Transverse colon (tissue), 4 donors: ENCODE data around the gene IGF1. TPM values are rescaled to one million over a fixed set of nuclear protein-coding genes. Genes with fewer than 3 reads are reported as not detected.
A peak's percentile ranks its signal among the peaks of the same experiment; 100 is the strongest.

Experiments used
- DNase-seq: peaks from one replicate; pipeline ENCODE4 v3.0.0-alpha.2; 2019
- H3K27ac ChIP-seq, 4 donors: fragments of 200-600 bp; sonication (generic); 2 replicates each; pipeline ENCODE4 v1.5.1; 2016 to 2018; ENCODE audit warnings: inconsistent platforms in 4 of 4
- H3K27me3 ChIP-seq: fragments of 200-600 bp; sonication (generic); 2 replicates; pipeline ENCODE4 v1.5.1; 2017; ENCODE audit warnings: inconsistent platforms
- H3K36me3 ChIP-seq, 4 donors: fragments of 200-600 bp; sonication (generic); 2 replicates each; pipeline ENCODE4 v1.5.1; 2017 to 2019; ENCODE audit warnings: inconsistent platforms in 4 of 4
- H3K4me1 ChIP-seq, 4 donors: fragments of 200-600 bp; sonication (generic); 2 replicates each; pipeline ENCODE4 v1.5.1; 2017 to 2020; ENCODE audit warnings: inconsistent platforms in 4 of 4
- H3K4me3 ChIP-seq, 4 donors: fragments of 200-600 bp; sonication (generic); 1 replicate in 1 of 4; 2 replicates in 3 of 4; pipeline versions ENCODE4 v1.5.1 to v1.6.1; 2017 to 2019; ENCODE audit warnings: inconsistent platforms in 4 of 4
- H3K9me3 ChIP-seq, 2 donors: fragments of 200-600 bp; sonication (generic); 2 replicates each; pipeline ENCODE4 v1.5.1; 2017 to 2019; ENCODE audit warnings: inconsistent platforms in 2 of 2
- CTCF ChIP-seq, 5 experiments: fragments of 200-600 bp in 3 of 5; fragments of 450-650 bp in 2 of 5; sonication (generic) in 3 of 5; IDR thresholded peaks; 1 replicate in 2 of 5; 2 replicates in 3 of 5; pipeline ENCODE4 v1.5.1; 2016 to 2017; ENCODE audit warnings: antibody characterized with exemption in 5 of 5, inconsistent platforms in 3 of 5, mild to moderate bottlenecking in 2 of 5, moderate library complexity in 1 of 5
- EP300 ChIP-seq: sonication (generic); formaldehyde crosslinking; IDR thresholded peaks from one replicate; pipeline ENCODE4 v1.6.1; 2017; ENCODE audit warnings: antibody characterized with exemption, low read depth
- POLR2A ChIP-seq: fragments of 450-650 bp; IDR thresholded peaks from one replicate; pipeline ENCODE4 v1.6.1; 2016; ENCODE audit warnings: antibody characterized with exemption, mild to moderate bottlenecking, moderate library complexity
- POLR2AphosphoS5 ChIP-seq, 3 donors: sonication (generic); formaldehyde crosslinking; IDR thresholded peaks; one replicate each; pipeline ENCODE4 v1.6.1; 2016; ENCODE audit warnings: antibody characterized with exemption in 3 of 3
- WGBS, 2 donors: methylation state at CpG; one replicate each; pipeline ENCODE4 v1.1.5; 2018; ENCODE audit warnings: low coverage in 1 of 2; 5-methylcytosine and 5-hydroxymethylcytosine counted together
- in situ Hi-C, 4 donors: fragments of 200-750 bp; cut with MboI; loops; one replicate each; pipeline versions ENCODE4 v1.15.0 to v1.15.1; 2017; ENCODE audit warnings: low sequenced_read_pairs in 3 of 4, low pct_ligation_motif_present in 1 of 4, low pct_unique_long_range_greater_than_20kb in 1 of 4
- intact Hi-C: fragments of 100-400 bp; cut with DNase I; formaldehyde crosslinking; loops from one replicate; pipeline ENCODE4 v1.15.1; 2023; ENCODE audit warnings: low total_unique reads
- total RNA-seq, 4 donors: library from RNA; depleted of rRNA; stranded (reverse); fragments of >200 nt; gene quantifications; one replicate each; pipeline ENCODE4 v1.1.0, GENCODE V29; 2016

Gene IGF1
- total RNA-seq, 4 donors from 2014 or later, result 2.2 to 15.5 (median 5.4) TPM

GRCh38 chr12:102496591-102496990, 16.2 kb upstream of the IGF1 start:
- no peaks in the 10 kb centered on the region for H3K4me1 ChIP-seq
- WGBS, 2 donors, result 49 to 58% methylated on average over 6 of the region's 6 CpGs
- no peak overlapping the region for H3K4me3 ChIP-seq
- no peak for DNase-seq
- H3K27ac ChIP-seq, result no peak overlapping the region
- no peaks in the 10 kb centered on the region for H3K27me3 ChIP-seq
- in situ Hi-C loops (loop anchor here in 1 of 4 donors (25.0 kb wide), 1 partner anchor 559 kb away; no protein-coding TSS in a partner anchor), intact Hi-C loops (no loop called here)
- no peak for TF ChIP-seq POLR2A
- TF ChIP-seq POLR2AphosphoS5 (IDR thresholded peaks at IDR 0.05), result no peak
- TF ChIP-seq EP300, result no peak
- TF ChIP-seq CTCF (IDR thresholded peaks at IDR 0.05), result no peak
- no peaks in the 10 kb centered on the region for H3K9me3 ChIP-seq
- H3K36me3 ChIP-seq, result no peaks in the 10 kb centered on the region

- intact Hi-C loops (no loop called here), in situ Hi-C loops (loop anchor here (10.0 to 25.0 kb wide), 3 partner anchors 542 to 552 kb away; no protein-coding TSS in a partner anchor)
- Histone ChIP-seq H3K9me3 (no peaks in the 10 kb centered on the region), H3K27ac (no peak overlapping the region), H3K4me1 (peaks cover 0 to 6% (median 1%) of the 10 kb centered on the region in 4 donors), H3K4me3 (no peak overlapping the region), H3K27me3 (no peaks in the 10 kb centered on the region), H3K36me3 (no peaks in the 10 kb centered on the region)
- 67 to 76% methylated on average over 1 to 2 of the region's 2 CpGs for WGBS, 2 donors
- TF ChIP-seq EP300, result no peak
- no peak for TF ChIP-seq POLR2A
- no peak for TF ChIP-seq POLR2AphosphoS5 (IDR thresholded peaks at IDR 0.05)
- no peak for DNase-seq
These were observed 6.9 kb upstream of the IGF1 start for GRCh38 chr12:102487226-102487625.

GRCh38 chr12:102486153-102486552, 5.8 kb upstream of the IGF1 start:
- no peak overlapping the region for H3K4me3 ChIP-seq
- no peak overlapping the region for H3K27ac ChIP-seq
- TF ChIP-seq CTCF (IDR thresholded peaks at IDR 0.05) (no peak), POLR2A (no peak), POLR2AphosphoS5 (IDR thresholded peaks at IDR 0.05) (no peak), EP300 (no peak)
- DNase-seq, result no peak
- no peaks in the 10 kb centered on the region for H3K36me3 ChIP-seq
- 76 to 78% methylated on average over 1 to 2 of the region's 2 CpGs for WGBS, 2 donors
- H3K27me3 ChIP-seq, result no peaks in the 10 kb centered on the region
- H3K9me3 ChIP-seq, result no peaks in the 10 kb centered on the region
- intact Hi-C loops, result no loop called here
- peaks cover 0 to 6% (median 1%) of the 10 kb centered on the region in 4 donors for H3K4me1 ChIP-seq
- in situ Hi-C loops, result loop anchor here (10.0 to 25.0 kb wide), 3 partner anchors 541 to 551 kb away; no protein-coding TSS in a partner anchor

GRCh38 chr12:102484428-102484958, 4.1 kb upstream of the IGF1 start:
- intact Hi-C loops, result loop anchor here (5.0 kb wide), 1 partner anchor 542 kb away; no protein-coding TSS in a partner anchor
- peak; percentile 54 for DNase-seq
- peak overlapping the region; percentile 35 to 60 (median 36) for H3K27ac ChIP-seq
- TF ChIP-seq CTCF (IDR thresholded peaks at IDR 0.05), result peak; percentile 69 to 95 (median 88)
- no peak for TF ChIP-seq POLR2AphosphoS5 (IDR thresholded peaks at IDR 0.05)
- no peaks in the 10 kb centered on the region for H3K36me3 ChIP-seq
- in situ Hi-C loops, result loop anchor here (10.0 to 25.0 kb wide), 3 partner anchors 540 to 550 kb away; no protein-coding TSS in a partner anchor
- H3K9me3 ChIP-seq, result no peaks in the 10 kb centered on the region
- no peaks in the 10 kb centered on the region for H3K27me3 ChIP-seq
- peak overlapping the region in 2 of 4 donors; percentile 15 to 26 for H3K4me3 ChIP-seq
- 12 to 29% methylated on average over 7 to 12 of the region's 12 CpGs for WGBS, 2 donors
- peaks cover 0 to 22% (median 4%) of the 10 kb centered on the region in 4 donors for H3K4me1 ChIP-seq
